Measurements from ENCODE around the gene TLE7.

Gene TLE7

GRCh38 chr16:71428385-71428784, 13.5 kb downstream of the TLE7 start:
- no peak overlapping the region for H3K4me3 ChIP-seq
- no peak for TF ChIP-seq Cebpa-rat (IDR thresholded peaks at IDR 0.05)
- H3K27ac ChIP-seq = no peak overlapping the region
- no peaks in the 10 kb centered on the region for H3K4me1 ChIP-seq
- H3K36me3 ChIP-seq = no peaks in the 10 kb centered on the region
- peaks cover 37 to 50% (median 43%) of the 10 kb centered on the region in 11 experiments for H3K9me3 ChIP-seq (replicated peaks in 1 of 11)
- no peak overlapping the region for H3K9ac ChIP-seq
- H4K20me1 ChIP-seq = no peaks in the 10 kb centered on the region
- peaks cover 31 to 47% (median 40%) of the 10 kb centered on the region in 11 experiments for H3K27me3 ChIP-seq
- H3K4me2 ChIP-seq = no peak overlapping the region

GRCh38 chr16:71426880-71427615, 14.8 kb downstream of the TLE7 start:
- H3K27ac ChIP-seq = no peak overlapping the region
- H3K9me3 ChIP-seq (replicated peaks in 1 of 11) = peaks cover 37 to 50% (median 43%) of the 10 kb centered on the region in 11 experiments
- TF ChIP-seq Cebpa-rat (IDR thresholded peaks at IDR 0.05) = no peak
- H3K4me2 ChIP-seq = no peak overlapping the region
- H3K4me3 ChIP-seq = no peak overlapping the region
- no peaks in the 10 kb centered on the region for H3K4me1 ChIP-seq
- H3K36me3 ChIP-seq = no peaks in the 10 kb centered on the region
- peaks cover 31 to 49% (median 40%) of the 10 kb centered on the region in 11 experiments for H3K27me3 ChIP-seq
- no peak overlapping the region for H3K9ac ChIP-seq
- H4K20me1 ChIP-seq = no peaks in the 10 kb centered on the region

GRCh38 chr16:71426069-71426879, 15.6 kb downstream of the TLE7 start:
- H3K9ac ChIP-seq = no peak overlapping the region
- no peak overlapping the region for H3K4me2 ChIP-seq
- peaks cover 31 to 49% (median 40%) of the 10 kb centered on the region in 11 experiments for H3K27me3 ChIP-seq
- H3K4me1 ChIP-seq = no peaks in the 10 kb centered on the region
- H3K4me3 ChIP-seq = no peak overlapping the region
- H4K20me1 ChIP-seq = no peaks in the 10 kb centered on the region
- no peaks in the 10 kb centered on the region for H3K36me3 ChIP-seq
- H3K9me3 ChIP-seq (replicated peaks in 1 of 11) = peaks cover 37 to 50% (median 43%) of the 10 kb centered on the region in 11 experiments
- no peak overlapping the region for H3K27ac ChIP-seq
- no peak for TF ChIP-seq Cebpa-rat (IDR thresholded peaks at IDR 0.05)

- no peak overlapping the region for H3K9ac ChIP-seq
- no peaks in the 10 kb centered on the region for H4K20me1 ChIP-seq
- H3K27me3 ChIP-seq = peaks cover 31 to 49% (median 40%) of the 10 kb centered on the region in 11 experiments
- peaks cover 37 to 50% (median 43%) of the 10 kb centered on the region in 11 experiments for H3K9me3 ChIP-seq (replicated peaks in 1 of 11)
- TF ChIP-seq Cebpa-rat (IDR thresholded peaks at IDR 0.05) = no peak
- H3K4me2 ChIP-seq = no peak overlapping the region
- no peak overlapping the region for H3K4me3 ChIP-seq
- H3K36me3 ChIP-seq = no peaks in the 10 kb centered on the region
- H3K27ac ChIP-seq = no peak overlapping the region
- H3K4me1 ChIP-seq = no peaks in the 10 kb centered on the region
These were observed 16.1 kb downstream of the TLE7 start for GRCh38 chr16:71425746-71426068.

GRCh38 chr16:71424626-71425025, 17.2 kb downstream of the TLE7 start:
- no peak overlapping the region for H3K27ac ChIP-seq
- peaks cover 31 to 49% (median 40%) of the 10 kb centered on the region in 11 experiments for H3K27me3 ChIP-seq
- H3K4me2 ChIP-seq = no peak overlapping the region
- H3K9me3 ChIP-seq (replicated peaks in 1 of 11) = peaks cover 37 to 43% (median 41%) of the 10 kb centered on the region in 11 experiments
- H4K20me1 ChIP-seq = no peaks in the 10 kb centered on the region
- H3K36me3 ChIP-seq = no peaks in the 10 kb centered on the region
- TF ChIP-seq Cebpa-rat (IDR thresholded peaks at IDR 0.05) = no peak
- H3K4me3 ChIP-seq = no peak overlapping the region
- H3K9ac ChIP-seq = no peak overlapping the region
- no peaks in the 10 kb centered on the region for H3K4me1 ChIP-seq

- TF ChIP-seq Cebpa-rat (IDR thresholded peaks at IDR 0.05) = no peak
- no peak overlapping the region for H3K4me3 ChIP-seq
- no peak overlapping the region for H3K4me2 ChIP-seq
- no peaks in the 10 kb centered on the region for H4K20me1 ChIP-seq
- peaks cover 31 to 49% (median 40%) of the 10 kb centered on the region in 11 experiments for H3K27me3 ChIP-seq
- H3K4me1 ChIP-seq = no peaks in the 10 kb centered on the region
- peaks cover 30 to 37% (median 34%) of the 10 kb centered on the region in 11 experiments for H3K9me3 ChIP-seq (replicated peaks in 1 of 11)
- H3K9ac ChIP-seq = no peak overlapping the region
- no peak overlapping the region for H3K27ac ChIP-seq
- H3K36me3 ChIP-seq = no peaks in the 10 kb centered on the region
These were observed 18.0 kb downstream of the TLE7 start for GRCh38 chr16:71423865-71424264.

- peaks cover 22 to 28% (median 25%) of the 10 kb centered on the region in 11 experiments for H3K9me3 ChIP-seq (replicated peaks in 1 of 11)
- no peak overlapping the region for H3K9ac ChIP-seq
- no peak overlapping the region for H3K4me2 ChIP-seq
- H3K4me1 ChIP-seq = no peaks in the 10 kb centered on the region
- no peak overlapping the region for H3K27ac ChIP-seq
- no peaks in the 10 kb centered on the region for H3K36me3 ChIP-seq
- H4K20me1 ChIP-seq = no peaks in the 10 kb centered on the region
- peaks cover 31 to 48% (median 40%) of the 10 kb centered on the region in 11 experiments for H3K27me3 ChIP-seq
- TF ChIP-seq Cebpa-rat (IDR thresholded peaks at IDR 0.05) = no peak
- H3K4me3 ChIP-seq = no peak overlapping the region
These were observed 18.8 kb downstream of the TLE7 start for GRCh38 chr16:71423016-71423415.

- no peak overlapping the region for H3K27ac ChIP-seq
- H3K27me3 ChIP-seq = peaks cover 25 to 37% (median 32%) of the 10 kb centered on the region in 11 experiments
- H3K9ac ChIP-seq = no peak overlapping the region
These were observed 19.9 kb downstream of the TLE7 start for GRCh38 chr16:71421911-71422310.

GRCh38 chr16:71414038-71414437, 27.8 kb downstream of the TLE7 start:
- H3K27me3 ChIP-seq = peaks cover 0 to 20% (median 0%) of the 10 kb centered on the region in 11 experiments; a peak in 7 of 22 replicates
- H3K4me1 ChIP-seq = peaks cover 0 to 22% (median 8%) of the 10 kb centered on the region in 10 experiments; a peak in 10 of 20 replicates

More at GRCh38 chr16:71421911-71422310, 19.9 kb downstream of the TLE7 start:
- Histone ChIP-seq H3K36me3 (no peaks in the 10 kb centered on the region), H3K4me3 (no peak overlapping the region), H3K9me3 (replicated peaks in 1 of 11) (peaks cover 13 to 17% (median 14%) of the 10 kb centered on the region in 11 experiments), H3K4me1 (no peaks in the 10 kb centered on the region), H4K20me1 (no peaks in the 10 kb centered on the region), H3K4me2 (no peak overlapping the region)
- TF ChIP-seq Cebpa-rat (IDR thresholded peaks at IDR 0.05) = no peak

More at GRCh38 chr16:71414038-71414437, 27.8 kb downstream of the TLE7 start:
- H3K9me3 ChIP-seq (replicated peaks in 1 of 11) = no peaks in the 10 kb centered on the region
- H3K9ac ChIP-seq = no peak overlapping the region
- H4K20me1 ChIP-seq = peaks cover 0 to 7% (median 0%) of the 10 kb centered on the region in 11 experiments; a peak in 4 of 22 replicates
- H3K4me3 ChIP-seq = no peak overlapping the region
- H3K4me2 ChIP-seq = no peak overlapping the region
- no peak overlapping the region for H3K27ac ChIP-seq
- no peak for TF ChIP-seq Cebpa-rat (IDR thresholded peaks at IDR 0.05)
- H3K36me3 ChIP-seq = no peaks in the 10 kb centered on the region
